ACHN (cell line): ENCODE results near the gene XPO4.
"Not testable (repeated sequence)": the region's sequence is repeated elsewhere in the genome, so short reads cannot be mapped to it uniquely, and the experiment has no call there.

Source experiments
- DNase-seq: peaks from one replicate; pipeline ENCODE4 v3.0.0-alpha.2; 2015
- in situ Hi-C: cut with HindIII; loops from 2 replicates; pipeline ENCODE4 v1.10.0; 2017; ENCODE audit warnings: low sequenced_read_pairs, low pct_ligation_motif_present, low pct_unique_long_range_greater_than_20kb

The XPO4 gene

GRCh38 chr13:20902438-20903163 is at the start of gene XPO4:
XPO4 (minus strand) TSS chr13:20902746; CDS start chr13:20902738, 8 bp downstream.
- DNase-seq, result peak; percentile 76
- in situ Hi-C loops, result no loop called here

GRCh38 chr13:20948001-20948400 is 45.5 kb upstream of the XPO4 start:
- DNase-seq, in situ Hi-C loops: not testable (repeated sequence)

- no peak for DNase-seq
- in situ Hi-C loops, result no loop called here
These were observed 43.4 kb upstream of the XPO4 start for GRCh38 chr13:20945952-20946383.

- in situ Hi-C loops, result no loop called here
- DNase-seq, result no peak
These were observed 40.5 kb upstream of the XPO4 start for GRCh38 chr13:20942938-20943559.

- in situ Hi-C loops, result not testable (repeated sequence)
These were observed 38.0 kb upstream of the XPO4 start for GRCh38 chr13:20940511-20940910.

GRCh38 chr13:20940083-20940482 is 37.5 kb upstream of the XPO4 start:
- no peak for DNase-seq
- in situ Hi-C loops, result no loop called here

More at GRCh38 chr13:20940511-20940910, 38.0 kb upstream of the XPO4 start:
- not testable (repeated sequence) for DNase-seq

- in situ Hi-C loops, result no loop called here
- DNase-seq, result no peak
These were observed 37.1 kb upstream of the XPO4 start for GRCh38 chr13:20939662-20940061.

GRCh38 chr13:20938302-20938701 is 35.8 kb upstream of the XPO4 start:
- DNase-seq, result no peak
- in situ Hi-C loops, result no loop called here

- in situ Hi-C loops, result no loop called here
- no peak for DNase-seq
These were observed 25.2 kb upstream of the XPO4 start for GRCh38 chr13:20927596-20928257.

- DNase-seq, in situ Hi-C loops: not testable (repeated sequence)
These were observed 22.8 kb upstream of the XPO4 start for GRCh38 chr13:20925395-20925790.

- peak; percentile 71 for DNase-seq
- in situ Hi-C loops, result no loop called here
These were observed 22.3 kb upstream of the XPO4 start for GRCh38 chr13:20924758-20925394.

GRCh38 chr13:20923272-20923671 is 20.7 kb upstream of the XPO4 start:
- no peak for DNase-seq
- in situ Hi-C loops, result no loop called here

GRCh38 chr13:20921572-20921971 is 19.0 kb upstream of the XPO4 start:
- in situ Hi-C loops, result no loop called here

GRCh38 chr13:20915676-20916075 is 13.1 kb upstream of the XPO4 start:
- DNase-seq, in situ Hi-C loops: not testable (repeated sequence)

More at GRCh38 chr13:20921572-20921971, 19.0 kb upstream of the XPO4 start:
- no peak for DNase-seq

GRCh38 chr13:20911037-20911436 is 8.5 kb upstream of the XPO4 start:
- in situ Hi-C loops, result no loop called here
- DNase-seq, result no peak

- in situ Hi-C loops, result no loop called here
These were observed 6.4 kb upstream of the XPO4 start for GRCh38 chr13:20908714-20909497.

GRCh38 chr13:20904908-20905307 is 2.4 kb upstream of the XPO4 start:
- in situ Hi-C loops, result no loop called here
- no peak for DNase-seq

More at GRCh38 chr13:20908714-20909497, 6.4 kb upstream of the XPO4 start:
- DNase-seq, result no peak

GRCh38 chr13:20903164-20903475 is 574 bp upstream of the XPO4 start:
- no peak for DNase-seq
- in situ Hi-C loops, result no loop called here
